ENCODE results near the gene NOTUM. TPM values are rescaled to one million over a fixed set of nuclear protein-coding genes. Genes with fewer than 3 reads are reported as not detected.

Gene NOTUM
- total RNA-seq, 4 donors from 2014 or later, result not detected

DNA sequence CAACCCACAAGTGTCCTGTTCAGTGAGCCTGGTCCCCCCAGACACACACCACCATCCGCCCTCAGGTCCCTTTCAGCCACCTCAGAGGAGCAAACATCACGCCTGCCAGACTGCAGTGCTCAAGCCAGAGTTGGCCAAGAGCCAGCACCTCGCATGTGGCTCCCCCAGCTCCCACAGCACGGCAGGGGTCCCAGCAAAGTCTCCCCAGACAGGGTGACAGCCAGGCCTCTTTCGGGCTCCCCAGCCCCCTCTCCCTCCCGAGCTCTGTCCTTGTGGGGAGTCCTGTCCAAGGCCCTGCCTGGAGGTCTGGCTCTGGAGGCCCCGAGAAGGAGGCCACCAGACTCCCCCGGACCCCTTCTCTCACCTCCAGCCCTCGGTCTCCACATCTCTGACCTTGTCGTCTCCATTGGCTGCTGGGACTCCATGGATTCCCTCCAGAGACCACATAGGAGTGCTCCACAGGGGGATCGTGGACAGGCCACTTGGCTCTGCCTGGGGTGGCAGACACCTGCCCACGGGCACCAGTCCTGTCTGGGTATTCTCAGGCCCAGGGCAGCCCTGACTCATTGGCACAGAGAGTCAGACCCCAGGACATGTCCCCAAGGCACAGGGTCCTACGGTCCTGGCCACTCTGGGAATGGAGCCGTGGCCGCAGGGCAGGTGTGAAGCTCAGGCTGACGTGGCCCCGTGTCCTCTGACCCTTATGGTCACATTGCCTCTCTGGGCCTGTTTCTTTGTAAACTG is 12.2 kb downstream of the NOTUM start:
- TF ChIP-seq, protein P1, sequence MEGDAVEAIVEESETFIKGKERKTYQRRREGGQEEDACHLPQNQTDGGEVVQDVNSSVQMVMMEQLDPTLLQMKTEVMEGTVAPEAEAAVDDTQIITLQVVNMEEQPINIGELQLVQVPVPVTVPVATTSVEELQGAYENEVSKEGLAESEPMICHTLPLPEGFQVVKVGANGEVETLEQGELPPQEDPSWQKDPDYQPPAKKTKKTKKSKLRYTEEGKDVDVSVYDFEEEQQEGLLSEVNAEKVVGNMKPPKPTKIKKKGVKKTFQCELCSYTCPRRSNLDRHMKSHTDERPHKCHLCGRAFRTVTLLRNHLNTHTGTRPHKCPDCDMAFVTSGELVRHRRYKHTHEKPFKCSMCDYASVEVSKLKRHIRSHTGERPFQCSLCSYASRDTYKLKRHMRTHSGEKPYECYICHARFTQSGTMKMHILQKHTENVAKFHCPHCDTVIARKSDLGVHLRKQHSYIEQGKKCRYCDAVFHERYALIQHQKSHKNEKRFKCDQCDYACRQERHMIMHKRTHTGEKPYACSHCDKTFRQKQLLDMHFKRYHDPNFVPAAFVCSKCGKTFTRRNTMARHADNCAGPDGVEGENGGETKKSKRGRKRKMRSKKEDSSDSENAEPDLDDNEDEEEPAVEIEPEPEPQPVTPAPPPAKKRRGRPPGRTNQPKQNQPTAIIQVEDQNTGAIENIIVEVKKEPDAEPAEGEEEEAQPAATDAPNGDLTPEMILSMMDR (IDR thresholded peaks at IDR 0.05; ENCODE audit: low read depth), result no peak

DNA sequence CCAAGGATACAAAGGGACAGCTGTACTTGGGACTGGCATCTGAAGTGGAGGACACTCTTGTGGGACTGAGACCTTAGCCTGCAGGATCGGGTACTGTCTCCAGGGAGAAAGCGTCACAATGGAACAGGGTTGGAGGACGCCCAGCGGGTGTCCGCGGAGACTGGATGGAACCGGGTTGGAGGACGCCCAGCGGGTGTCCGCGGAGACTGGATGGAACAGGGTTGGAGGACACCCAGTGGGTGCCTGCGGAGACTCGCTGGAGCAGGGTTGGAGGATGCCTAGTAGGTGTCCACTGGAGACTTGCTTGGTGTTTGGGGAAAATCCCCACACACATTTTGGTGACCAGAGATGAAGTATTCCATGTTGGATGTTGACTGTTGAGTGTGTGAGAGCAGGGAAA is 13.8 kb downstream of the NOTUM start, which contains the start of gene MYADML2:
MYADML2 (minus strand) TSS at position 45 of the 400 bp plus-strand sequence. CDS start 5,492 bp downstream, outside the sequence.
- TF ChIP-seq, protein P1 (IDR thresholded peaks at IDR 0.05; ENCODE audit: low read depth), result no peak

DNA sequence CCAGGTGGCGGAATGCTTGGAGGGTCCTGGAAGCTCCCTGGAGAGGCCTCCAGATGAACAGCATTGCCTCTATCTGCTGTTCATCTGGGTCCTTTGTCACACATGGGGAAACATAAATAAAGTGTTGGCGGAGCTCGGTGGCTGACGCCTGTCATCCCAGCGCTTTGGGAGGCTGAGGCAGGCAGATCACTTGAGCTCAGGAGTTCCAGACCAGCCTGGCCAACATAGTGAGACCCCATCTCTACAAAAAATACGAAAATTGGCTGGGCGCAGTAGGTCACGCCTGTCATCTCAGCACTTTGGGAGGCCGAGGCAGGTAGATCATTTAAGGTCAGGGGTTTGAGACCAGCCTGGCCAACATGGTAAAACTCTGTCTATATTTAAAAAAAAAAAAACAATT is 16.1 kb downstream of the NOTUM start:
- TF ChIP-seq, protein P1 (IDR thresholded peaks at IDR 0.05; ENCODE audit: low read depth), result no peak

DNA sequence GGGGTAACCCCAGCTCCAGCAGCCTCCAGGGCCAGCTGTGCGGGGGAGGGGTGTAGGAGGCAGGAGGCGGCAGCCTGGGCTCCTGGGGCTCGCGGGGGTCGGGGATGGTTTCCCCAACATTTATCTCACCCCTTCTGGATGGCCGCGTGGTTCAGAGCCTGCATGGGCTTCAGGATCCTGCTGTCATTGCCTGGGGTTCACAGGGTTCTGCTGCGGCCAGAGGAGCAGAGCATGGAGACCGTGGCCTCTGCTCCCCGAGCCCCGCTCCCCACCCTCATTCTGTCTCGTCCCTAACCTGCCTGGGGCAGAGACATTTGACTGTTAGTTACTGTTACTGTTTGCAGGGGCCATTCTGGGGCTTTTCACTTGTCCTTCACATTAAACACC is 18.8 kb downstream of the NOTUM start:
- TF ChIP-seq, protein P1 (IDR thresholded peaks at IDR 0.05; ENCODE audit: low read depth), result no peak

DNA sequence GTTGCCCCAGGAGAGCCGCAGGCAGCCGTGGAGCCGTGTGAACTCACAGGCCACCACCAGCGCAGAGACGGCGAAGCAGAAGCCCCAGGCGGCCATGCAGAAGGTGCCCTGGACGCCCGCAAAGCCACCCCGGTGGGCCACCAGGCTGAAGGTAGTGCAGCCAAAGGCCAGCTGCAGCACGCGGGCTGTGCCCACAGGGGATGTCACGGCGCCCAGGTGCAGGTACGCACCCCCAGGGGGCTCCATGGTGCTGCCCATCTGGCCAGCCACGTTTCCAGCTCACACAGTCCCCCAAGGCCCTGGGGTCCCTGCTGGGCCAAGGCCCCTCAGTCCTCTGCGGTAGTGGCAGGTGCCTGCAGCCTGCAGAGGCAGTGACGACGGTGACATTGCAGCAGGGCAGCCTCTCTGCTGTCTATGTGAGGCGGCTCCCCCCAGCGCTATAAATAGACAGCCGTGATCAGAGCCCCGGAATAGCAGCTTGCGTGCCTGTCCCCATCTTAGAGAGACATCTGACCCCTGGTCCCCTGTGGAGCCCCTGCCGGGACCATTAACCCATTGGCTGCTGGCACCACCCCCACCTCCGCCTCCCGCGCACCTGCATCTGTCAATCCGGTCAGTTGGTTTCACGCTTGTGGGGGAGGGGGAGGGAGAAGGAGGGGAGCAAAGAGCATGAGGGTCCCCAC is 19.4 kb downstream of the NOTUM start:
- TF ChIP-seq, protein P1 (IDR thresholded peaks at IDR 0.05; ENCODE audit: low read depth), result no peak

DNA sequence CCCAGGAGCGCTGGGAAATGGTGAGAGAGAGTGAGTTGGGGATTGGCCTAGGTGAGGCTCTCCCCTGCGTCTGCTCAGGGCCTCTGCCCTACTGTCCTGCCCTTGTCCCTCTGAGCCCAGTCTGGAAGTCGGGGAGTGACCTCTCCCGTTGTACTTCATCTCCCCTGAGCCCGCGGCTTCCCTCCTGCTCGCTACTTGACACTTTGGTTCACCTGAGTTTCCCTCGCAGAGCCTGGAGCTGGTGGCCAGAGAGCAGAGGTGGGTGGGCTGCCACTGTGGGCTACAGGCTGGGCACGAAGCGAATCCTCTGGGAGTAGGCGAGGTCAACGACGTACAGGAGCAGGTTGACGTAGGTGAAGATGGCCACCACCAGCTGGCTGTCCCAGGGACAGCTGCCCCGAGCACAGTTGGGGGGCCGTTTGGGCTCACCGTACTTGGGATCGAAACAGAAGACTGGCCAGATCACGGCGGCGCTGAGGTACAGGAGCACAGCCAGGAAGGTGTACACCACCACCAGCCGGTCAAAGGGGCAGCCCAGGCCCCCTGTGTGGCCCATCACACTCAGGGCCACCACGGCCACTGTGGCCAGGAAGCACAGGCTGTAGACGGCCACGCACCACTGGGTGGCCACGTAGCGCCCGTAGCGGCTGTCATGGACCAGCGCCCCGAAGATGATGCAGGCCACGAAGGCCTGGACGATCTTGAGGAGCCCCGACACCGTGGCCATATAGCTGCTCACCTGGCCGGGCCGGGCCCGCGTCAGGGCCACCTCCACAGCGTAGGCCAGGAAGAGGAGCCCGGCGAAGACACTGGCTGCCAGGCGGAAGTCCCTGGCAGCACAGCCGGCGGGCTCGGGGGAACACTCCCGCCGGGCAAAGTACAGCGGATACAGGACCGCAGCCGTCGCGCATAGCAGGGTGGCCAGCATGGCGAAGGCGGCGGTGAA is 20.2 kb downstream of the NOTUM start:
- TF ChIP-seq, protein P1 (IDR thresholded peaks at IDR 0.05; ENCODE audit: low read depth), result no peak
